Measurements from ENCODE around the gene CPXM1. TPM values are rescaled to one million over a fixed set of nuclear protein-coding genes. Genes with fewer than 3 reads are reported as not detected.

Gene CPXM1
- total RNA-seq, 1 donor from 2014 or later: 1.3 TPM

DNA sequence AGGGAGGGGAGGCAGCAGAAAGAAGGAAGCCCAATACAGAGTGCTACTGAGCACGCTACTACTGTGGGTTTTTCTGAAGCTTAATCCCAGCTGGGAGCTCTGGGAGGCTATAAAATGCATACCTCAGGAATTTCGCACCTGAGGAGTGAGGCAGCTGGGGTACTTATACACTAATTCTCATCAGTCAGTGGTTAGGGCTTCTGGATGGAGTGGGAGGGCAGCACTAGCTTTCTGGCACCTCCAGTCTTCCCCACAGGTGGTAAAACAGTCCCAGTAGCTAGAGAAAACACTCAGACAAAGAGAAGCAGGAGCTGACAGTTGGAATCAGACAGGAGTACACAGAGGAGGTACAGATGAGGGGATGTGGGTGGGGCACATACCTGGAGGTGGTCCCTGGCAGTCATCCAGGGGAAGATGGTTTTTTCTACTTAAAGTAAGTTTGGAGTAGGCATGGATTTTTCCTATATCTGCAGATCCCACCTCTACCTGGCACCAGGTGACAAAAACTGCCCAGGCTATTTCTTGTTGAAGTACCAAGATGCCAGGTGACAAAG, 37.8 kb downstream of the CPXM1 start:
- no peaks in the 10 kb centered on the region for H3K9me3 ChIP-seq
- TF ChIP-seq, protein P1, sequence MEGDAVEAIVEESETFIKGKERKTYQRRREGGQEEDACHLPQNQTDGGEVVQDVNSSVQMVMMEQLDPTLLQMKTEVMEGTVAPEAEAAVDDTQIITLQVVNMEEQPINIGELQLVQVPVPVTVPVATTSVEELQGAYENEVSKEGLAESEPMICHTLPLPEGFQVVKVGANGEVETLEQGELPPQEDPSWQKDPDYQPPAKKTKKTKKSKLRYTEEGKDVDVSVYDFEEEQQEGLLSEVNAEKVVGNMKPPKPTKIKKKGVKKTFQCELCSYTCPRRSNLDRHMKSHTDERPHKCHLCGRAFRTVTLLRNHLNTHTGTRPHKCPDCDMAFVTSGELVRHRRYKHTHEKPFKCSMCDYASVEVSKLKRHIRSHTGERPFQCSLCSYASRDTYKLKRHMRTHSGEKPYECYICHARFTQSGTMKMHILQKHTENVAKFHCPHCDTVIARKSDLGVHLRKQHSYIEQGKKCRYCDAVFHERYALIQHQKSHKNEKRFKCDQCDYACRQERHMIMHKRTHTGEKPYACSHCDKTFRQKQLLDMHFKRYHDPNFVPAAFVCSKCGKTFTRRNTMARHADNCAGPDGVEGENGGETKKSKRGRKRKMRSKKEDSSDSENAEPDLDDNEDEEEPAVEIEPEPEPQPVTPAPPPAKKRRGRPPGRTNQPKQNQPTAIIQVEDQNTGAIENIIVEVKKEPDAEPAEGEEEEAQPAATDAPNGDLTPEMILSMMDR (IDR thresholded peaks at IDR 0.05): no peak
- no peaks in the 10 kb centered on the region for H3K4me1 ChIP-seq
- intact Hi-C loops (cut with DNase I): no loop called here
- ATAC-seq (no peak), DNase-seq (no peak)
- H3K27ac ChIP-seq: no peak overlapping the region
- H3K4me3 ChIP-seq: no peak overlapping the region
- H3K36me3 ChIP-seq: no peaks in the 10 kb centered on the region
- no peaks in the 10 kb centered on the region for H3K27me3 ChIP-seq

DNA sequence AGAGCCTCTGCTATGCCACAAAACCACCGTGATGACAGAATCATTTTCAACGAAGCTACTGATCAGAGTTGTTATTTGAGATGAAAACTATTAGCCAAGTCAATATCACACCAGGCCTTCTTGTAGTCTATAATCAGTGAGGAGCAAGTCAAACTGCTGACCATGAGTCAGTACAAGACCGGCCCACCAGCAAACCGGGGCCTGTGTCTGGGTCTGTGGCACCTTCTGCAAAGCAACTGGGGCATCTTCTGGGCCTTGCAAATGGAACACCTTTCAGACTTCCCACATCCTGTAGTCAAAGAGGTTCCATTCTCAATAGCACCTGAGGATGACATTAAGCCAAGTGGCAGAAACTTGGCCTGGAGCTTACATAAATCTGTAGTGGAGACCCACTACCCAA, 38.5 kb downstream of the CPXM1 start:
- TF ChIP-seq, protein P1 (IDR thresholded peaks at IDR 0.05): no peak
- H3K36me3 ChIP-seq: no peaks in the 10 kb centered on the region
- no peaks in the 10 kb centered on the region for H3K27me3 ChIP-seq
- intact Hi-C loops (cut with DNase I): no loop called here
- DNase-seq (no peak), ATAC-seq (no peak)
- H3K9me3 ChIP-seq: no peaks in the 10 kb centered on the region
- H3K4me3 ChIP-seq: no peak overlapping the region
- no peak overlapping the region for H3K27ac ChIP-seq
- H3K4me1 ChIP-seq: no peaks in the 10 kb centered on the region

DNA sequence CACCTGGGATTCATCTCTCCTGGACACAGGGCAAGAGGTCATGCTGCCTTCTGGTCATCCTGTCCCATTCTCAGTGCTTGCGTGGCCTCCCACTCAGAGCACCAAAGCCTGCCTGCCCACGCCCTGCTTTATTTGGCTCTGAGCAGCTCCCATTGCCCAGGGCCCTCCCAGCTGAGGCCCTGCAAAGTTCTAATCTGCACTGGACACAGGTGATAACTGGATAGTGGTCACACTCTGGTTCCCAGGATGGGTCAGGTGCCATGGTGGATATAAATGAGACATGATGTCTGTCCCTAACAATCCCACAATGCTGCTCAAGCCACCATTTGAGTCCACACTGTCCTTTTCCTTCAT, 39.5 kb downstream of the CPXM1 start:
- intact Hi-C loops (cut with DNase I): no loop called here

DNA sequence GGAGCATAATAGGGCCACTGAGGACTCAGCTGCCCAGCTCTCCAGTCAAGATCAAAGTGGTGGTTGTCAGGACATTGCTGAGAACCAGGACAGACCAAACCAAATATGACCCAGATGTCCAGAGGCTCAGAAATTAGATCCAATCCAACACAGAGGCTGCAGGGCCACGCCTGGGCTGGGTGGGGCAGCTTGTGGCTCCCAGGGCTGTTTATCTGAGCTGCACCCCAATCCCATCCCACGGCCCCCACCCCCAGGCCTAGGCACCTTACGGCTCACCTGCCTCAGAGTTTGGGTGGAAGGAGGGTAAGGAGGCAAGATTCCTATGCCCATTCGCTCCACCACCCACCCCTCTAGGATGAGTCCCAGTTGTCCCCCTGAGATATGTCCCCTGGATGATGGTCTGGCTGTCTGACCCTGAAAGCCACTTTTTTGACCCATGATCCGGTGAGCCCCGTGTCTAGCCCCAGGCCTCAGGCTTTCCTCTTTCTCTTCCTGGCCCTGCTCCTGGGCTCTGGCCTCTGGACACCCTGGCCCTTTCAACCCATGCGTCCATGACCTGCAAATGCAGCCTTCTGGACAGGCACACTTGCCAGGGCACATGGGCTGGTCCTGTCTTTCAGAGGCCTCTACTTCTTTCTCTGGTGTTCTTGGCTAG, 40.0 kb downstream of the CPXM1 start:
- Histone ChIP-seq H3K27ac (no peak overlapping the region), H3K9me3 (no peaks in the 10 kb centered on the region), H3K27me3 (no peaks in the 10 kb centered on the region), H3K36me3 (no peaks in the 10 kb centered on the region), H3K4me1 (no peaks in the 10 kb centered on the region), H3K4me3 (no peak overlapping the region)
- ATAC-seq (no peak), DNase-seq (no peak)
- intact Hi-C loops (cut with DNase I): no loop called here
- TF ChIP-seq, protein P1 (IDR thresholded peaks at IDR 0.05): no peak

More for the DNA sequence above, 39.5 kb downstream of the CPXM1 start:
- Histone ChIP-seq H3K36me3 (no peaks in the 10 kb centered on the region), H3K4me3 (no peak overlapping the region), H3K4me1 (no peaks in the 10 kb centered on the region), H3K27me3 (no peaks in the 10 kb centered on the region), H3K27ac (no peak overlapping the region), H3K9me3 (no peaks in the 10 kb centered on the region)
- ATAC-seq (no peak), DNase-seq (no peak)
- TF ChIP-seq, protein P1 (IDR thresholded peaks at IDR 0.05): no peak

DNA sequence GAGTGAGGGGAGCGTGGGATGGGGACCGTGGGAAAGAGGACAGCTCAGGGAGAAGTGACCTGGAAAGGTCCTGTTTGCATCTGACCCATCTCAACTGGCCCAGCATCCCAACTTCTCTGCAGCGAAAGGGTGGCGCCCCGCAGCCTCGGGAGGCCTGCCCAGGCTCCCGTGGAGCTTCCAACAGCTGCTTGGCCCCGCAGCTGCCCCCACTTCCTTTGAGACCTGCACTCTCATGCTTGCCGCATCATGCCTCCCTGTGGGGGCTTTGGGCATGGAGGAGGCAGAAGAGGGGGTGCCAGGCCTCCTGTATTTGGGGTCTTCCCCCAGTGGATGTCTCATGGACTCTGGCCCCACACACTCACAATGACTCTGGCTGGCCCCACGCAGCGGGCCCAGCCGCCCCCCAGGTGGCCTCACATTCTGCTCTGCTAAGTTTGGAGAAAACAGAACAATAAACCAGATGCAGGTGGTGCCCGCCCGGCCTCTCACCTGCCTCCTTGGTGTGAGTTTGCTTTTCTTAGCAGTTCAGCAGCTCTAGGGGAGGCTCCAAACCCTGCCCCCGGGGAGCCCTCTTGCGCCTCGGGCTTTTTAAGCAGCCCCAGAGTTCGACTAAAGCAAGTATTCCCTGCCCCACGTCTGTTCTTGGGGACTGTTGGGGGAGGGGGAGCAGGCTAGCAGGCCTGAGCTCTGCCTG, 40.7 kb downstream of the CPXM1 start:
- no peak overlapping the region for H3K27ac ChIP-seq
- intact Hi-C loops (cut with DNase I): no loop called here
- H3K4me1 ChIP-seq: no peaks in the 10 kb centered on the region
- H3K27me3 ChIP-seq: no peaks in the 10 kb centered on the region
- H3K36me3 ChIP-seq: no peaks in the 10 kb centered on the region
- TF ChIP-seq, protein P1 (IDR thresholded peaks at IDR 0.05): no peak
- ATAC-seq (no peak), DNase-seq (no peak)
- no peak overlapping the region for H3K4me3 ChIP-seq
- H3K9me3 ChIP-seq: no peaks in the 10 kb centered on the region
